H1 (cell line): ENCODE data around the gene GALNT17. TPM values are rescaled to one million over a fixed set of nuclear protein-coding genes. Genes with fewer than 3 reads are reported as not detected.

Experiments
- BRCA1 ChIP-seq: IDR thresholded peaks from 2 replicates; pipeline ENCODE4 v1.6.1; 2012; ENCODE audit warnings: low read depth, low read length, improper control_type of control experiment
- CEBPB ChIP-seq: IDR thresholded peaks from 2 replicates; pipeline ENCODE4 v1.6.1; 2012; ENCODE audit warnings: low read depth, low read length
- FOSL1 ChIP-seq: IDR thresholded peaks from 2 replicates; pipeline ENCODE4 v1.6.1; 2011; ENCODE audit warnings: mild to moderate bottlenecking, low read depth, low read length, moderate library complexity; ENCODE audit not compliant: insufficient read depth
- TCF12 ChIP-seq: IDR thresholded peaks from 2 replicates; pipeline ENCODE4 v1.6.1; 2011; ENCODE audit warnings: low read depth, mild to moderate bottlenecking, low read length
- polyA plus RNA-seq, 7 experiments: library from polyadenylated mRNA; depleted of rRNA in 3 of 7; stranded (reverse) in 5 of 7; unstranded in 2 of 7; fragments of >200 nt in 5 of 7; fragments of 200-250 nt in 2 of 7; gene quantifications; 1 replicate in 5 of 7; 2 replicates in 1 of 7; 4 replicates in 1 of 7; pipeline versions ENCODE4 v1.2.1 to v1.2.3, GENCODE V29; 2011 to 2013; ENCODE audit warnings: missing spikeins in 2 of 7, mixed read lengths in 2 of 7
- total RNA-seq: library from RNA; stranded (reverse); fragmentation: NEBNext Ultra II Directional; extraction: Animal tissue kit (Norgen Biotek cat#: 25700); gene quantifications from 2 replicates; pipeline ENCODE4 v1.2.1, GENCODE V29; 2021

GALNT17 gene
- total and polyA plus RNA-seq, 2 of the 8 experiments (the other 6 are each of a cell fraction or from before 2014, with no cell fraction given), result 37.7 to 47.0 TPM

- TF ChIP-seq FOSL1, result no peak
- no peak for TF ChIP-seq BRCA1
- TF ChIP-seq CEBPB, result no peak
- TF ChIP-seq TCF12, result no peak
- TF ChIP-seq, all 59 proteins: peak for 0
Measured at GRCh38 chr7:71595176-71595575, 463.2 kb downstream of the GALNT17 start (continued).
